ENCODE data around the gene SUGCT.

DNA sequence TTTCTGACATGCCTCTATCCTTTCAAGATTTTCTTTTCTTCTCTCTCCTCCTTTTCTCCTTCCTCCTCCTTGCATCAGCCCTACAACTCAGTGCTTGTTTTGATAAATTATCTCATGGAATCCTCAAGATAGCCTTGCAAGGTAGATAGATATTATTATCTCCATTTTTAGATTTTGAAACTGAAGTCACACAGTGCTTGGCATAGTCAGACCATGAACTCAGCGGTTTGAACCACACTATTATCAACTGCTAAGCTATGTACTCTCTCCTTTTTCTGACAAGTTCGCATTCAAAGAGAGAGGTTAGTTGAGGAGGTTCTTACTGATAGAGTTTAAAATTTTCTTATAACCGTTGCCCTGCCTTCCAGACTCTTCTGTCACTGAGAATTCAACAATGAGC, 79.1 kb downstream of the SUGCT start:
- TF ChIP-seq CTCF (IDR thresholded peaks at IDR 0.05) (no peak), POLR2A (IDR thresholded peaks at IDR 0.05) (no peak), EP300 (IDR thresholded peaks at IDR 0.05) (no peak)

All from stomach (tissue), 4 donors.